Measurements from ENCODE around the gene RGS18. TPM values are rescaled to one million over a fixed set of nuclear protein-coding genes. Genes with fewer than 3 reads are reported as not detected.

Gene RGS18
- total RNA-seq, 1 experiment from 2014 or later: 0.13 TPM

DNA sequence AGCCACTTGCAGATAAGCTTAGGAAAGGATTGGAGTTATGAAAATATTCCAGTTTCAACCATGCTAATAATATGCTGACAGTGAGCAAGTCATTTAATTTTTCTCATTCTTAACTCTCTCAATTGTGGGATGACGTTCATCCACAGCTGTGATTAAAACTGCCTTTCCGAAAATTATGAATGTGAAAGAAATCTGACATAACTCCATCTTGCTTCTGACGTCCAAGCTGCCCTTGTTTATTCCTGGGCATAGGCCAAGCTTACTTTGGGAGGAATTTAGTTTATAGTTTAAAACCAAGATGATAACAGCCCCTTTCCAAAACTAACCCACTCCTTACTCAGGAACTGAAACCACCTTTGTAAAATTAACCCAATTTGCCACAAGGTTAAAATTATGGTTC is 11.0 kb upstream of the RGS18 start:
- no peaks in the 10 kb centered on the region for H3K27me3 ChIP-seq (replicated peaks; ENCODE audit: insufficient read depth, low read depth, low read length, poor library complexity)
- no peak overlapping the region for H3K27ac ChIP-seq (ENCODE audit: low read depth, low read length, poor library complexity, severe bottlenecking)
- TF ChIP-seq, protein P1, sequence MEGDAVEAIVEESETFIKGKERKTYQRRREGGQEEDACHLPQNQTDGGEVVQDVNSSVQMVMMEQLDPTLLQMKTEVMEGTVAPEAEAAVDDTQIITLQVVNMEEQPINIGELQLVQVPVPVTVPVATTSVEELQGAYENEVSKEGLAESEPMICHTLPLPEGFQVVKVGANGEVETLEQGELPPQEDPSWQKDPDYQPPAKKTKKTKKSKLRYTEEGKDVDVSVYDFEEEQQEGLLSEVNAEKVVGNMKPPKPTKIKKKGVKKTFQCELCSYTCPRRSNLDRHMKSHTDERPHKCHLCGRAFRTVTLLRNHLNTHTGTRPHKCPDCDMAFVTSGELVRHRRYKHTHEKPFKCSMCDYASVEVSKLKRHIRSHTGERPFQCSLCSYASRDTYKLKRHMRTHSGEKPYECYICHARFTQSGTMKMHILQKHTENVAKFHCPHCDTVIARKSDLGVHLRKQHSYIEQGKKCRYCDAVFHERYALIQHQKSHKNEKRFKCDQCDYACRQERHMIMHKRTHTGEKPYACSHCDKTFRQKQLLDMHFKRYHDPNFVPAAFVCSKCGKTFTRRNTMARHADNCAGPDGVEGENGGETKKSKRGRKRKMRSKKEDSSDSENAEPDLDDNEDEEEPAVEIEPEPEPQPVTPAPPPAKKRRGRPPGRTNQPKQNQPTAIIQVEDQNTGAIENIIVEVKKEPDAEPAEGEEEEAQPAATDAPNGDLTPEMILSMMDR (conservative IDR thresholded peaks at IDR 0.05; ENCODE audit: low read depth, low read length): no peak
- TF ChIP-seq EZH2 (IDR thresholded peaks at IDR 0.05; ENCODE audit: borderline replicate concordance, low read depth, low read length, poor library complexity, severe bottlenecking): no peak
- intact Hi-C loops (cut with micrococcal nuclease; ENCODE audit: unreplicated experiment): no loop called here
- H3K4me3 ChIP-seq (ENCODE audit: low read depth, low read length, poor library complexity, severe bottlenecking): no peak overlapping the region
- POLR2A ChIA-PET (ENCODE audit: low non-redundant PET): no interaction called here
- CTCF ChIA-PET: no interaction called here
- DNase-seq (ENCODE audit: low spot score): no peak
- peaks cover 8% of the 10 kb centered on the region for H3K9me3 ChIP-seq (ENCODE audit: low read depth, low read length, poor library complexity, severe bottlenecking)
- BruUV-seq (replicated peaks): no TSS peak
- no peaks in the 10 kb centered on the region for H3K4me1 ChIP-seq (ENCODE audit: insufficient read depth, low read length, poor library complexity, severe bottlenecking)
- H3K36me3 ChIP-seq (ENCODE audit: insufficient read depth, low read length, poor library complexity, severe bottlenecking): no peaks in the 10 kb centered on the region

DNA sequence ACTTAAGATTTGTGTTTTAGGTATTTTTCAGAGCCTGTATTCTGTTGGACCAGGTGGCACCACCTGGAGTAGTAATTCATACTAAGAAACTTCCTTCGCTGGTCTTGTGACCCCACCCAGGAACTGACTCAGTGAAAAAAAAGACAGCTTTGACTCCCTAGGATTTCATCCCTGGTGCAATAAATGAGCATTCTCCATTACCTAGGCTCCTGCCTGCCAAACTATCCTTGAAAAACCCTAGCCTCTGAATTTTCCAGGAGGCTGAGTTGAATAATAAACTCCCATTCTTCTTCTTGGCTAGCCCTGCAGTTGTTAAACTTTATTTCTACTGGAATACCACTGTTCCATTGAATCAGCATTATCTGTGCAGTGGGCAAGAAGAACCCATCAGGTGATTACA is 10.6 kb upstream of the RGS18 start:
- no TSS peak for BruUV-seq (replicated peaks)
- Histone ChIP-seq H3K4me1 (ENCODE audit: insufficient read depth, low read length, poor library complexity, severe bottlenecking) (no peaks in the 10 kb centered on the region), H3K27me3 (replicated peaks; ENCODE audit: insufficient read depth, low read depth, low read length, poor library complexity) (no peaks in the 10 kb centered on the region), H3K9me3 (ENCODE audit: low read depth, low read length, poor library complexity, severe bottlenecking) (peaks cover 8% of the 10 kb centered on the region), H3K4me3 (ENCODE audit: low read depth, low read length, poor library complexity, severe bottlenecking) (no peak overlapping the region), H3K27ac (ENCODE audit: low read depth, low read length, poor library complexity, severe bottlenecking) (no peak overlapping the region), H3K36me3 (ENCODE audit: insufficient read depth, low read length, poor library complexity, severe bottlenecking) (no peaks in the 10 kb centered on the region)
- DNase-seq (ENCODE audit: low spot score): no peak
- intact Hi-C loops (cut with micrococcal nuclease; ENCODE audit: unreplicated experiment): no loop called here
- CTCF ChIA-PET: no interaction called here
- no peak for TF ChIP-seq EZH2 (IDR thresholded peaks at IDR 0.05; ENCODE audit: borderline replicate concordance, low read depth, low read length, poor library complexity, severe bottlenecking)
- TF ChIP-seq, protein P1 (conservative IDR thresholded peaks at IDR 0.05; ENCODE audit: low read depth, low read length): no peak
- POLR2A ChIA-PET (ENCODE audit: low non-redundant PET): no interaction called here

DNA sequence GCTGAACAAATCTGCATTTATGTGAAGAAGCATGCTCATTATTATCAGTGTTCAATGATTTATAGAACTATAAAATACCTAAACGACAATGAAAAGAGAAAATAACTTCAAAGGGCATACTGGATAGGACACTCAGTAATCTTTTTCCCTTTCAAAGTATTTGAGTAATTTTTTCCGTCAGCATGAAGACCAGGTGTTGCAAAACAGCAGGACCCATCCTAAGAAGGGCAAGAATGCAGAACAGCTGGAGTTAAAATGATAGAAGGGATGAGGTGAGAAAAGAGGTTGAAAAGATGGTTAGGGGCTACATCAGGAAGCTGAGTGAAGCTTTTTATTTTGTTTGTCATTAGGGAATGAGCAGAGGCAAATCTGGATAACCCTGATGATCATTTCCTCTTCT is 7.1 kb upstream of the RGS18 start:
- no TSS peak for BruUV-seq (replicated peaks)
- Histone ChIP-seq H3K4me3 (ENCODE audit: low read depth, low read length, poor library complexity, severe bottlenecking) (no peak overlapping the region), H3K27me3 (replicated peaks; ENCODE audit: insufficient read depth, low read depth, low read length, poor library complexity) (no peaks in the 10 kb centered on the region), H3K36me3 (ENCODE audit: insufficient read depth, low read length, poor library complexity, severe bottlenecking) (no peaks in the 10 kb centered on the region), H3K27ac (ENCODE audit: low read depth, low read length, poor library complexity, severe bottlenecking) (no peak overlapping the region), H3K4me1 (ENCODE audit: insufficient read depth, low read length, poor library complexity, severe bottlenecking) (no peaks in the 10 kb centered on the region), H3K9me3 (ENCODE audit: low read depth, low read length, poor library complexity, severe bottlenecking) (peaks cover 5% of the 10 kb centered on the region)
- DNase-seq (ENCODE audit: low spot score): no peak
- ChIA-PET CTCF (interaction anchor here (0.6 kb wide), 1 partner anchor 326 kb away, joined by 4 read pairs; no protein-coding TSS in a partner anchor), POLR2A (ENCODE audit: low non-redundant PET) (no interaction called here)
- TF ChIP-seq, protein P1 (conservative IDR thresholded peaks at IDR 0.05; ENCODE audit: low read depth, low read length): no peak
- TF ChIP-seq EZH2 (IDR thresholded peaks at IDR 0.05; ENCODE audit: borderline replicate concordance, low read depth, low read length, poor library complexity, severe bottlenecking): no peak
- intact Hi-C loops (cut with micrococcal nuclease; ENCODE audit: unreplicated experiment): no loop called here
